C4-2B (cell line): ENCODE measurements around the gene FGGY.

Experiments used
- ZFX ChIP-seq: fragments of 450-650 bp; IDR thresholded peaks from 2 replicates; pipeline ENCODE4 v1.6.1; 2017
- TF ChIP-seq, protein P1 (sequence below): fragments of 450-650 bp; conservative IDR thresholded peaks from 2 replicates; pipeline ENCODE4 v1.5.1; 2017; ENCODE audit warnings: mild to moderate bottlenecking

DNA sequence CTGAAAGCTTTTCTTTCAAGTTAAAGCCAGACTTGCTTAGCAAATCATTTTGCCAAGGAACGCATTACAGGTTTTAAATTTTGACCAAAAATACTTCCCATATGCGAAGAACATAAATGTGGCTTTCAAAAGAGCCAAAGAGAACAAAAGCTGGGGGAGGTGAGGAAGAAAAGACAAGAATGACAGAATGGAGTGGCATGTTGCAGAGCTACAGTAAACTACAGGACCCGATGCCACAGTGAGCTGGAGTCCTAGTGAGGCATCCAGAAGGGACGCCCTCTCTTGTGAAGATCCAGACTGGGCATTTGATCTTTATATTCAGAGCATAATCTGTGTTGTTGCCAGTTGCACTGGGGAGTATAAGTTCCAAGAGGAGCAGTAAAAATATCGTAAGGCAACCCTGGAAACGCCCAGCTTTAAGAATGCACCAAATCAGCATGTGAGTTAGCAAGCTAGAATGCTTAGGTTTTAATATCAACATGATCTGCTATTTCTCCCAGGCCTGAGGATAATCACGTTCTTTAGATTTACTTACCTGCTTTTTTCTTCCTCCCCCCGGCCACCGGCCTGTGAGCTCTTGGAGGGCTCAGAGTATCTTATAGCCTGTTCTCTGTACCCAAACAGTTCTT is 469.4 kb downstream of the FGGY start:
- TF ChIP-seq, protein P1, sequence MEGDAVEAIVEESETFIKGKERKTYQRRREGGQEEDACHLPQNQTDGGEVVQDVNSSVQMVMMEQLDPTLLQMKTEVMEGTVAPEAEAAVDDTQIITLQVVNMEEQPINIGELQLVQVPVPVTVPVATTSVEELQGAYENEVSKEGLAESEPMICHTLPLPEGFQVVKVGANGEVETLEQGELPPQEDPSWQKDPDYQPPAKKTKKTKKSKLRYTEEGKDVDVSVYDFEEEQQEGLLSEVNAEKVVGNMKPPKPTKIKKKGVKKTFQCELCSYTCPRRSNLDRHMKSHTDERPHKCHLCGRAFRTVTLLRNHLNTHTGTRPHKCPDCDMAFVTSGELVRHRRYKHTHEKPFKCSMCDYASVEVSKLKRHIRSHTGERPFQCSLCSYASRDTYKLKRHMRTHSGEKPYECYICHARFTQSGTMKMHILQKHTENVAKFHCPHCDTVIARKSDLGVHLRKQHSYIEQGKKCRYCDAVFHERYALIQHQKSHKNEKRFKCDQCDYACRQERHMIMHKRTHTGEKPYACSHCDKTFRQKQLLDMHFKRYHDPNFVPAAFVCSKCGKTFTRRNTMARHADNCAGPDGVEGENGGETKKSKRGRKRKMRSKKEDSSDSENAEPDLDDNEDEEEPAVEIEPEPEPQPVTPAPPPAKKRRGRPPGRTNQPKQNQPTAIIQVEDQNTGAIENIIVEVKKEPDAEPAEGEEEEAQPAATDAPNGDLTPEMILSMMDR = no peak
- no peak for TF ChIP-seq ZFX
